NCI-H2171 treated with DMSO at 0.1 percent for 48 hours (cell line): ENCODE measurements around the gene KCNJ2.

Source experiments
- DNase-seq: peaks from one replicate; lab custom pipeline; 2025; lab: John Stamatoyannopoulos, UW

The KCNJ2 gene

GRCh38 chr17:70205401-70205800, 36.1 kb downstream of the KCNJ2 start:
- no peak for DNase-seq

- DNase-seq, result no peak
These were observed 37.2 kb downstream of the KCNJ2 start for GRCh38 chr17:70206361-70207010.

- DNase-seq, result no peak
These were observed 37.9 kb downstream of the KCNJ2 start for GRCh38 chr17:70207184-70207583.

- no peak for DNase-seq
These were observed 38.9 kb downstream of the KCNJ2 start for GRCh38 chr17:70208080-70208794.

- no peak for DNase-seq
These were observed 39.7 kb downstream of the KCNJ2 start for GRCh38 chr17:70208825-70209555.

- no peak for DNase-seq
These were observed 46.3 kb downstream of the KCNJ2 start for GRCh38 chr17:70215656-70216055.

- DNase-seq, result no peak
These were observed 48.2 kb downstream of the KCNJ2 start for GRCh38 chr17:70217571-70217970.

GRCh38 chr17:70225276-70225675, 55.9 kb downstream of the KCNJ2 start:
- DNase-seq, result no peak
